Stimulated activated CD4-positive, alpha-beta T cell treated with anti-CD3 and anti-CD28 coated beads, Interleukin-4, amount 100 ng/mL, for 48 hours (primary cell): ENCODE data around the gene ZBTB7B.

Experiments
- DNase-seq, 2 donors: peaks; one replicate each; pipeline ENCODE4 v3.0.0-alpha.2; 2020; ENCODE audit warnings: low read depth in 2 of 2

Gene ZBTB7B

DNA sequence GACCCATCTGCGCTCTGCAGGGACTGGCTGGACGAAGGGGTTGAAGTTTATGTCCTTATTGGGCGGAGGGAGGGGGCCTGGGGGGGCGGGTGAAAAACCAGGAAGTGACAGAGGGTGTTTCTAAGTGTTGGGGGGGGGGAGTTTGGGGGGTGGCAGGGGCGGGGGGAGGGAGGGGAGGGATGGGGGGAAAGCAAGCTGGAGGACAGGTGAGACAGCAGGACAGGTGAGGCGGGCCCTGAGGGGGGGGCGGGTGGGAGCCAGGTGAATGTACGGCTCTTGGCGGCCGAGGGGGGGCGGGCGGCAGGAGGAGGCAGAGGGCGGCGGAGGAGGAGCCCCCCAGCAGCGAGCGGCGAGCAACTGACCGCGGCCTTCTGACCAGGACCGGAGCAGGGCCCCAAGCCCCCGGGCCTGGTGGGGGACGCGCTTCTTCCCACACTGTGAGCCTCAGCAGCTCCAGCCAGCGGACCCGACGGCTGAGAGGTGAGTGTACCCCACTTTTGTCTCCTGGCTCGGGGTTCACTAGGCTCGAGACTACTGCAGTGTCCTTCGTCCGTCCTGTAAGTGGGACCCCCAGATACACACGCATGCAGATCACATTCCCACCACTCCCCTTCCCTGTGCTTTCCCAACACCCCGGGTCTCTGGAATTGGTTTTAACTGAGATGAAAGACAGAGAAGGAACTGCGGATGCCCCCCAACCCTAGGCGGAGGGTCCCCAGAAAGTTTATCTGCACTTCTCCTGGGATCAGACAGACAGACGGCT, at the start of gene ZBTB7B:
Gene ZBTB7B (plus strand): TSS at position 339 of the 763 bp plus-strand sequence. CDS start 11,859 bp downstream, outside the sequence.
- no peak for DNase-seq

DNA sequence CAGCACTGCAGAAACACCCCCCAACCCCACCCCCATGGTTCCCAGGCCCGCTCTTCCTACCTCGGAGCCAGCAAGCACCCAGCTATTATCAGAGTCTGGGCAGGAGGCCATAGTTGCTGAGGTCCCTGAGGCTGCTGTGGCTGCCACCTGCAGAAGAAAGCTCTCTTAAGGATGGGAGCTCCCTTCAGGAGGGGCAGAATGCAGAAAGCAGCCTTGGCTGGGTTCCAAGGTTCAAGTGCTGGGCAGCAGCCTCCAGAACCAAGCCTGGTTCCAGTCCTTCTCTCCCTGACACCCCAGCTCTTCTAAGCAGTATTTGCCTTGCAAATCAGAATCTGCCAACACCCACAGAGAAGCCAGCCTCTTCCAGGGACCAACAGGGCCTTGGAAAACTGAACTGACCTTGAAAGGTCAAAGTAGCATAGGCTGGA, 49.0 kb upstream of the ZBTB7B start:
- no peak for DNase-seq

DNA sequence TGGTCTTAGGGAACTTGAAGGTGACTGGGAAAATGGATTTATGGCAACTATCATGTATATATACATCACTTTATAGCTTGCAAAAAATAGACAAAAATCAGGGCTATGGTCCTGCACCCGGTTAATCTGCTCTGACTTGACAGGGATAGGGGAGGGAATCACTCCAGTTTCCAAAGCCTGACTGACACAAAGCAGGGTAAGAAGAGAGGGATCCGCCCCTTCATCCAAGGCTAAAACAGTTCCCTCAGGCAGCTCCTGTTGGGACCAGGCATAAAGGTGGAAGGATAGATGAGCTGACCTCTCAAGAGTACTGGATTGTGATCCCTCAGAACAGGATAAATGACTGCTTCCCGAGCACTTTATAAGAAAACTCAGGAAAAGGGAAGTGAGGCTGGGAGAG, 48.1 kb upstream of the ZBTB7B start:
- DNase-seq = no peak

DNA sequence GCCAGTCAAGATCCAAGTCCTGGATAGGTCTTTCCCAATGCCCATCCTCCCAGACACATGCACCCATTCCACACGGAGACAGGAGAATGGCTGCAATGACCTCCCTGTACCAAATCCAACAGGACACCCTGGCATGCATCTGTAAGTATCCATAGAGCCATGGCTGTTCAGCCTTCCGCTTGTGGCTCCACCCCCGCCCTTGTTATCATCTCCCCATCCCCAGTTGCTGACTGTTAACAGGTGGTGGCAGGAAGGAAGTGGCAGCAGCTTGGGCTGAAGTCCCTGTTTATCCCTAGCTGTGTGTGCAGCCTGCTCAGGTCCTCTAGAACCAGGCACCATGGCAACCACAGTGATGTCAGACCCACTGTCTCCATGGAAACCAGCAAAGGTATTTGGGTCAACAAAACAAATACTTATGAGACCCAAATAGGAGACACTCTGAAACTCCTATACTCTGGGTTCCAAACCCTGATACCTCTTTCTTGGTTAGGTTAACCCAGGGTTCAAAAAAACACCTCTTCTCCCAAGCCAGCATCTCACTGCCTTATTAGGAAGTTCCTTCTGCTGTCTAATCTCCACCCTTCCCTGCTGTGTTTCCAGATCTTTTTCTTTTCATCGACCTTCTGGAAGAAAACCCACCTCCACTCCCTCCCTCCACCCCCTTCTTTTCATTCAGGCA, 47.4 kb upstream of the ZBTB7B start:
- peak; percentile 63 to 73 for DNase-seq

DNA sequence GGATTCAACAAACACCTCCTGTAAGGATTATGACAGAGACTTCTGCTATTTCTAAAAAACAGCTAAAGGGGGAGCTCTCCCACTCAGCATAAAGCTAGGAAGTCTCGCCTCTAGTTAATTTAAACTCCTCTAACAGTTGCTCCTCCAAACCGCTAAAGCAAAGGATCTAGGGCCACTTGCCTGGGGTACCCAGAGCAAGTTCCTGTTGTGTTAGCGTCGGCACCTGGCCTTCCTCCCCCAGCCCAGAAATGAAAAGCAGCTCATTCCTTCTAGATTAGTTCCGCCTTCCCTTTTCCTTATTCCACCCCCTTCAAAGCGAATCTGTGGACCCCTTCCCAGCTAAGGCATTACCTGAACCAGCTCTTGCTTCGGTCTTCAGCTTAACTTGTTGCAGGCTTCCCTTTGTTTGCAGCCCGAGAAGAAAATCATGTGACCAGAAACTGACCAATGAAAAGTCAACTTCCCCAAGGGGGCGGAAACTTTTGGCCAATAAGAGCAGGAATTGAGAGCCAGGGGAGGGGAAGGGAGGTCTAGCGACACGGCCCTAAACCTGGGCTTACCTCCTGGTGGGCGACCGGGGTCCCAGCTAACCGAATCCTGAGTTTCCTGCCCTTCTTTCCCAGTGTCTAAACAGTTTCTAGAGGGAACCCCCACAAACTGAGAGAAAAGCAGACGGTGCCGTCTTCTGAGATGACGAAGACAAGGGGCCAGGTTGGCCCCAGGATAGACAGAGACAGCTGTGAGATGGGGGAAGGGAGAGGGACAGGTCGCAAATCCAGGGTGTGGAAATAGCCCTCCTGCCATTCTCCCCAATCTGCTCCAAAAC, 46.7 kb upstream of the ZBTB7B start, which contains the start of gene PBXIP1:
Gene PBXIP1 (minus strand): TSS at position 382 of the 826 bp plus-strand sequence. CDS start 2,378 bp downstream, outside the sequence.
- peak; percentile 57 to 70 for DNase-seq

DNA sequence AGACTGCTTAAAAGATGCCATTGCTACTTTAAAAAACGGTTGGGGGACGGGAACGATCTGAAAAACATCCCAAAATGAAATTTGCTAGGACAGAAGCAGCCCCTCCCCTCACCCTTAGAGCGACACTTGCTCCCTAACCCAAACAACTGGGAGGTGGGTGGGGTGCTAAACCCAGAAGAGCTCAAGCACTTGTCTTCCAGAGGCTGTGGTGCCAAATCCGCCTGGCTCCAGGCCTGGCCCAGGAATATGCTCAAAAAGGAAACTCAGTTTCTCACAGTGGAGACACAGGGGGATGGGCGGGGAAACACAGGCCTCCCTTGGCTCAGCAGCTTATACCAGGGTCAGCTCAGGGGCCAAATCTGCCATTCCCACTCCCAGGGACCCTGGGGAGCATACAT, 46.1 kb upstream of the ZBTB7B start:
- DNase-seq = no peak

DNA sequence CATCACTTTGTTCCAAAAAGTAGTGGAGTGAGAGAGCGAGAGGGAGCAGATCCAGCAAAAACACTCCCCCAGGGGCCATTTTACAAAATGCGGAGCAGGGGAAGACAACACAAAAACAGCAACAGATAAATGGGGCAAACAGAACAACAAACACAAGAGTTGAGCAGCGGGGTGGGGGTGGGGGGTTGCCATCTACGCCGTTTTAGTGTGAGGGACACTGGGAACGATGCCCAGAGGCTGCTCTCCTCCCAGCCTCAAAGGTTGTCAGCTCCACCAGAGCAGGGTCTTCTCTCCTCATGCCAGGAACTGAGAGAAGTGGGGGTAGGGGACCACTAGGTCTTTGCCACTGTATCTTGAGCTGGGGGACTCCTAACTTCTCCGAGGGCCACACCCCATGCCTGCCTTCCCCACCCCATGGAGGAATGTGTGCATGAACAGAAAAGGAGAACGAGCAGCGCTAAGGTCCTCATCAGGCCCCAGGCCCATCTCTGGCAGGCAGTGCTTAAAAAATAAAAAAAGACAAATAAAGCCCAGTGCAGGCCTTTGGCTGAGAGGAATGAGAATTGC, 45.4 kb upstream of the ZBTB7B start:
- DNase-seq = no peak

DNA sequence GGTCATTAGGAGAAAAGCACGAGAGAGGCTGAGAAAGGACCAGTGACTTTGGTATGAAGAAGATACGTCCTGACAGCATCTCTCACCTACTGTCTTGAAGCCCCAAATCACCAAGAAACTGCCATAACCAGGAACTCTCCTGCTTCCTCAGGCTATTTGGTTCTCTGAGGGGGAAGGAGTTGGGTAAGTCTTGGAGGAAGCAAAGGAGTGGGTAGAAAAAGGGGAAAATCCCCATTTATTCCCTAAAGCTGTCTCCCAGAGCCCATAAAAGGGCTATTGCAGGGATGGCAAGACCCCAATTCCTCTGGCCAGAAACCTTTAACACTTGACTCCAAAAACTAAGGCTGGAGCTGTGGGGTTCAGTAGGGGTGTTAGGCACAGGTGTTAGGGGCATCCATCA, 44.6 kb upstream of the ZBTB7B start:
- no peak for DNase-seq

DNA sequence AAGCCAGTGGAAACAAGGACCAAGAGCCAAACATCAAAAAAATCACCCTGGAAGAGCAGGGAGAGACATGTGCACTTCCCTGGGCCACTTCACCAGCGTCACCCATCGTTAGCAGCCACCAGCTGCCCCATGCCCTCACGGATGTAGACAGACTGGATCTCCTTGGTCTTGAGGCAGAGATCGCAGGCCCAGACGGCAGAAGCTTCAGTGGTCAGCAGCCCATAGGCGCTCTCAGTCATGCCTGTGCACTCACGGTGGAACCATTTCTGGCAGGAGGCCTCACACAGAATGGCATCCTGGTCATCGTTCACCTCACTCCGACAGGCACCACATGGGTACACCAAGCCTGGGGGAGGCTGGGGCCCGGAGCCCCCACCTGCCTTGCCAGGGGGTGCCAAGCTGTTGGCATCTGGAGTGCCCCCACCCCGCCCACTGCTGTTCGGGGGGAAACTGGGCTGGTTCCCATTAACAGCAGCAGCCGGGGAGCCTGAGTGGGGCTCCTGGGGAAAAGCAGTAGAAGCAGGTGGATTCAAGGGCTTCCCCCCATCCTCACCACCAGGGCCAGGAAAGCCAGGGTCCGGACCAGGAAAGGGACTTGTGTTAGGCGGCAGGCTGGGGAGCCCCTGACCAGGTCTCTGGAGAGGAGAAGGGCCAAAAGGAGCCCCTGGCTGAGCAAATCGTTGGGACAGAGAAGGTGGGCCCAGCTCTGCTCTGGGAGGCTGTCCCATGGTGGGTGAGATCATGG, 43.7 kb upstream of the ZBTB7B start:
- DNase-seq = no peak

DNA sequence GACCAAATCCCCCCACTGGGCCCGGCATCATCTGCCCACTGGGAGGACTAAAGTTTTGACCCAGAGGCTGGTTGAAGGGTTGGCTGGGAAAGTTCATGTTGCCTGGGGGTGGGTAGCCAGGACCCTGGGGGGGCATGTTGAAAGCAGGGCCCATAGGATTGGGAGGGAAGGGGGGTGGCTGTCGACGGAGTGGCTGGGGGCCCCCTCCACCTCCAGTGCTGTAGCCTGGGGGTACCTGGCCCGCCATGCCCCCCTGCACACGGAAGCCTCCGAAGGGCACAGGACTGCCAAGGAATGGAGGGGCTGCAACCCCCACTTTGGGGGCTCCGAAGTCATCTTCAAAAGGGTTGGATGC, 43.2 kb upstream of the ZBTB7B start:
- DNase-seq = no peak

DNA sequence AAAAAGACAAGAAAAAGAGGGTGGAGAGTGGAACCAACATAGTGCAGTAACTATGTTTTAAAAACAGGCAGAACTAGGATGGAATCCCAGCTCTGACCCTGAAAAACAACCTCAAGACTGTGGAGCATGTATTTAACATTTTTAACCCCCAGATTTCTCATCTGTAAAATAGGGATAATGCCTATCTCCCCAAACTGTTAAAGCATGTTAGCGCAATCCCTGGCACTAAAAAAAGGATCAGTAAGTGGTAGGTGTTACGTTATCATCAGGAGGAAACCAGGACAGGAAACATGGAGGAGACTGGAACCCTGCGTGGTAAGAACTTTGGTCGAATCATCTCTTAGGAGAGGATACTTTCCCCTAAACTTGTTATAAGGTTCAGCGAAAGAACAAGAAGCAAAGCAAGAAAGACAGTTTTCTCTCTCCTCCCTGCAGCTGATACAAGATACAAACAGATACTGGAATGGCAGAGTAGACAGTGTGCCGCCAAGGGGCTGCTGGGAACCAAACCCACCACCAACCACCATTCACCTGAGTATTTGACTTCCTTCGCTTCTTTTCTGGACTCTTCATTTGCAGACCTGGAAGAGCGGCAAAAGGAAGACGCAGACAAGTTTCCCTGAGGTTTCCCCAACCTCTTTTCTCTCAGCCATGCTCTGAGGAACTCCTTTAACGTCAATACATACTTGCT, 42.0 kb upstream of the ZBTB7B start:
- no peak for DNase-seq

DNA sequence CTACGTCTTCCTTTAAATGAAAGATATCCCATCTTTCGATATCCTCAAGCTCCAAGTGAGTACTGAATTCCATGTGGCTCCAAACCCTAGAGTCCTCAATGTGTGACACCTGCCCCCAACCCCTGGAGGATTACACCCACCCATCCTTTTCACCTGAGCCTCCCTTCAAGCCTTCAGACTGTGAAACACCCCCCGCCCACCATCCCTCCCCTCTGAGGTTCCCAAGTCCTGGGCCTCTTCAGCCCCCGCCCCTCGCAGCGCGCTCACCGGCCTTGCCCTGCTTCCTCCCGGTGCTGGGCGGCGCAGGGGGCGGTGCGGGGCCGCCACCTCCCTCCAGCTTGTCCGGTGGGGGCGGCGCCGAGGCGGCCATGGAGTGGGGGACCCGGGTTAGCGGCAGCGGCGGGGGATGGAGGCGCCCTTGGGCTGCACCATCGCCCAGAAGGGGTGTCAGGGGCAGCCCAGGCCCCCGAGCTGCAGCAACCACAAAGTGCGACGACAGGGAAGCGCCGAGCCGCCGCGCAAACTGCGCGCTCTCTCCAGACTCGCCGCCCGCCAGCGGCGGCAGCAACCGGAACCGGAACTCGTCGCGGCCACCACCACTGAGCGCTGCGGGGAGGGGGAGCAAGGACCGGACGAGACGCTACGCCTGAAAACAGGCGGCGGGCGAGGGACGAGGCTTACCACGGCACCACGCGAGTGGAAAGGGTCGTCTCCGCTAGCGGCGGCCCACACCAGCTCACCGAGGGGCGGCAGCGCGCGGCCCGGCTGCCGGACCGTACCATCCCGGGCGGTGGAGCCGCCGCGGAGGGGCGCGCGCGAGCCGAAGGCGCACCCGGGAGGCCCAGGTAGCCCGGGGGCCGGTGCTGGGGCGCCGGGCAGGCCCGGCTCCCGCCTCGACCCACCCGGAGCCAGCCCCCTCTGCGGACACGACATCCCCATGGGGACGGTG, 41.1 kb upstream of the ZBTB7B start, which contains the start of gene PYGO2:
Gene PYGO2 (minus strand): TSS at position 576 of the 949 bp plus-strand sequence. CDS start 206 bp downstream, at position 370.
- peak; percentile 73 to 86 for DNase-seq

DNA sequence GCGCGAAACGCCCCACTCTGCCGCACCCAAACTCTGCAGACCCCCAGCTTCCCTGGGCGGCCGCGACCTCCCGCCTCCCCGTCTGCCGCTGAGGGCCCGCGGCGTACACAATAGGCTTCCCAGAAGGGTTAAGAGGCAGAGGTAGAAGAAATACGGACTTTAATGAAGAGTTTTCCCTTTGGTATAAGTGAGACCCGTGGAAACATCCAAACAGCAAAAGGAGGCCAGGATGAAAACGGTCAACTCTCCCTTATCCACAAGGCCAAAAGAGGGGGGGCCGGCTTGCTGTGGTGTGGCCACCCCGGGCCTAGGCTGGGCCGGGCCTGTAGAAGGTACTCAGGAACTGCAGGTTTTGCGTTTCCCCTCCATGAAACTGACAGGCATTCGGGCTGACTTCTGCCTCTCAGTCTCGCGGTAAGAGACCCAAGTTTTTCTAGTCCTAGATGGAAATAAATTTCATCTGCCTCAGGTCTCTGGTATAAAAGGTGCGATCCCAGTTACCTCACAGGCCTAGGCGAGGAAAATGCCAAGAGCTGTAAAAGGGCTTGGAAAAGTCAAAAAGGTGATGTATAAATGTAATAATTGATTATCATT, 40.3 kb upstream of the ZBTB7B start:
- DNase-seq = no peak

DNA sequence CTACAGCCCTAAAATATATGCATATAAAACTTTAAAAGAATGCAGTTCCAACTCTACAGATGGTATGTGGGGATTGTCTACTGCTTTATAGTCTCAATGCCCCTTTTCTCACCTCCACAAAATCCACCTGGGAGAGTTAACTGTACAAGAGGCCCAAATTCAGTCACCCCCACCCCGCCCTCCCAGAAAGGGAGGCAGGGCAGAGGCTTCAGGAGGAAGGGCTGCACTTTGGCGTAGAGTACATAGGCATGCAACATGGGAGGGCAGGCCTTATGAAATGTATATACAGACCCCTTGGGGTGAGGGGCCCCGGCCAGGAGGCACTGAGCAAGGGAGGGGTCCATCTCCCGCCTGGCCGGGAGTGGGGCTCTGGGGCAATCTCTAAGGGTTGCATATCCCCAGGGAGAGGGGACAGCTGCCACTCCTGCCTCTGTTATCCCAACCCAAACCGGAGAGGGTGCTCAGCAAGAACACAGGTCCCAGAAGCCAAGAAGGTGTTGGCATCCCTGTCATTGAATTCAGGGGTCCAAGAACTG, 39.7 kb upstream of the ZBTB7B start:
- DNase-seq = no peak

DNA sequence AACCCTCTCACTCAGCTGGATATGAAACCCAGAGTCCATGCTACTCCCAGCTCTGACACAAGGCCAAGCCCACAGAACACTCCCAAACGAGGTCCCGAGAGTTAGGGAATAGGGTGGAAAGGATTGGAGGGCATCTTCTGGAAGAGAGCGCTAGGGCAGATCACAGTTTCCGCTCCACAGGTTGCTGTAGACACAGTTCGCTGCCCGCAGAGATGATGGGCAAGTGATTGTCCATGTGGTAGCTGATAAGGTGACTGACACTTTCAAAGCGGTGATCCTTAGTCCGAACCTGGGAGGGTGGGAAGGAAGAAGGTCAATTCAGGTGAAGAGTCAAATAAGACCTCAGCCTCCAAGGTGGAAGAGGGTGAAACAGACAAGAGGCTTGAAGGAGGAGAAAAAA, 39.0 kb upstream of the ZBTB7B start:
- DNase-seq = no peak

DNA sequence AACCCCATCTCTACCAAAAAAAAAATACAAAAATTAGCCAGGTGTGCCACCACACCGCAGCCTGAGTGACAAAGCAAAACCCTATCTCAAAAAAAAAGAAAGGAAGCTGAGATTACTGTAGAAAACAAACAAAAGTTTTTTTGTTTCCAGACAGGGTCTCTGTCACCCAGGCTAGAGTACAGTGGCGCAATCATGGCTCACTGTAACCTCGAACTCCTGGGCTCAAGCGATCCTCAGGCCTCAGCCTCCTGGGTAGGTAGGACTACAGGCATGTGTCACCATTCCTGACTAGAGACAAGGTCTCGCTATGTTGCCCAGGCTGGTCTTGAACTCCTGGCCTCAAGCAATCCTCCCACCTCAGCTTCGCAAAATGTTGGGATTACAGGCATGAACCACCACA, 38.2 kb upstream of the ZBTB7B start:
- DNase-seq = no peak

DNA sequence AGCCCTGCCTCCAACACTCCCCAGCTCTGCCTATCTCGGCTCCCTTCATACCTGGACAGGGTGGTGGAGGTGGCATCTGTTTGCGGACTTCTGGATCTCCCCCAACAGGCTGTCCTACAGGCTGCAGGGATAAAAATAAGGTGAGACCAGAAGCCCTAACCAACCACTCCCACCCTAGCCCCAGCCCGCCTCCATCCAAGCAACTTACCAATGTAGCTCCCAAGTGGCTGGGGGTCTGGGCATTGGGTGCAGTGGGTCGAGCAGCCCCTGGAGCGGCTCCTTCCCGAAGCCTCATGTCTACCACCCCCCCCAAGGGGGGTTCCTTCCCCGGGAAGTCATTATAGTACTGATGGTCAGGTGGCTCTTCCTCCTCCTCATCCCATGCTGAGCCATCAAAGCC, 36.5 kb upstream of the ZBTB7B start:
- no peak for DNase-seq

DNA sequence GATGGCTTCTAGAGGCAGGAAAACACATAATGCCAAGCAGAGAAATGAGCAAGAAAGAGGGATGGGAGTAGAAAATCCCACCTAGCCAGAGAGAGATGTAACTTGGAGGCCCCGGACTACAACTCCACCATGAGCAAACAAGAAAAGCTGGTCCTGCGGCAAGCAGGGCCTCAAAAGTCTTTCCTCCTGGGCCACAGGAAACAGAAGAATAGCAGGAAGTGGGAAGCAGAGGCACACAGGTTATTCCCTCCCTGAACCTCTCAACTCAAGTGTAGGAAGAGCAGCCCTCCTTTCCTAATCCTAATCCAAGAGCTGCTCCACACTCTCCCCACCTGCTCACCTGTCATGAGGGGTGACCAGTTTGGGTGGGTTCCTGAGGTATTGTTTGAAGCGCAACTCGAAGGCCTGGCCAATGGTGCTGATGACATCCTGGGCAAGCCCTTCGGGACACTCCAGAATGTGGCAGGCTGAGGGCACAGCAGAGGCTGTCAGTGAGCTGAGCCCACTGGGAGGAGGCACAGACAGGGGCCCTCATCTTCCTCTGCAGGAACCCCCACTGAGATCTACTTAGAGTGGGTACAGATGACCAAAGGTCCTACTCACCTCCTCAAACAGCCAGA, 35.2 kb upstream of the ZBTB7B start:
- DNase-seq = no peak
